ENCODE data around the gene ZNF227.
"Not testable (repeated sequence)": the region's sequence is repeated elsewhere in the genome, so short reads cannot be mapped to it uniquely, and the experiment has no call there.

The ZNF227 gene

GRCh38 chr19:44253392-44253791, 41.1 kb downstream of the ZNF227 start:
- not testable (repeated sequence) for DNase-seq

- DNase-seq, result no peak
Observed at GRCh38 chr19:44254496-44254895, 42.2 kb downstream of the ZNF227 start.

- DNase-seq, result no peak
Observed at GRCh38 chr19:44255705-44256411, 43.5 kb downstream of the ZNF227 start.

- no peak for DNase-seq
Observed at GRCh38 chr19:44258136-44258535, 45.8 kb downstream of the ZNF227 start.

GRCh38 chr19:44258835-44259413, 46.6 kb downstream of the ZNF227 start:
- DNase-seq, result no peak

GRCh38 chr19:44260343-44260681, 48.0 kb downstream of the ZNF227 start:
- DNase-seq, result peak in 1 of 2 experiments; percentile 19

- DNase-seq, result no peak
Observed at GRCh38 chr19:44260695-44261446, 48.5 kb downstream of the ZNF227 start.

GRCh38 chr19:44277331-44277730, 65.0 kb downstream of the ZNF227 start:
- no peak for DNase-seq

- DNase-seq, result no peak
Observed at GRCh38 chr19:44278181-44278690, 65.9 kb downstream of the ZNF227 start.

- DNase-seq, result peak in 1 of 2 experiments; percentile 8
Observed at GRCh38 chr19:44280916-44281315, 68.6 kb downstream of the ZNF227 start.

GRCh38 chr19:44282846-44283245, 70.5 kb downstream of the ZNF227 start:
- no peak for DNase-seq

GRCh38 chr19:44284968-44285367, 72.6 kb downstream of the ZNF227 start:
- DNase-seq, result no peak

Measured in NCI-H524 (cell line).